ENCODE measurements around the gene ACSL6.

DNA sequence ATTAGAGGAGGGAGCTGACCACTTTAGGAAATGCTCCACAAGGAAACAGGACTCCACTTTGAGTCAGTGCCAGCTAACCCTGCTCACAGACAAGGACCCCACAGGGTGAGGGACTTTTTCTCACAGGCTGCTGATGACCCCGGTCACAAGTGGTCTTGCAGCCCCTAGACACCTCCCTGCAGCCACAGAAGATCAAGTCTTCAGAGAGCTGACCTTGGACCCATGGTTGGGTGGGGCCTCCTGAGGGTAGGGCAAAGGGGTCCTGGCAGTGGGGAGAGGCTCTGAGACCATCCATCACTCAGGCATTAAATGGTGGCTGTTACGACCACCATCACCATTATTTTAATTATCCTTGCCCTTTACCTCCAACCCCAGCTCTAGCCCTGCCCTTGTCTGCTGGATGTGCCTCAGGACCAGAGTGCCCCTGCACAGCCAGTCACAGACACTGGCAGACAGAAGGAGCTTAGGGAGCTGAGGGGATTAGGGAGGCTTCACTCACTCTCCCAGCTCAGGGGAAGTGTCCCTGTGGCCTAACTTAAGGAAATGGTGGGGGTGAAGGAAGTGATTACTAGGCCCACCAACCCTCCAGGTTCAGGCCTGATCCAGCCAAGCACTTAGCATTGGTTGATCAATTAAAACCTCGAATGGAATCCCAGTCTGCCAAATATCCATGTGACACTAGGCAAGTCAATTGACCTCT, 1.6 kb downstream of the ACSL6 start:
- TF ChIP-seq, protein P1, sequence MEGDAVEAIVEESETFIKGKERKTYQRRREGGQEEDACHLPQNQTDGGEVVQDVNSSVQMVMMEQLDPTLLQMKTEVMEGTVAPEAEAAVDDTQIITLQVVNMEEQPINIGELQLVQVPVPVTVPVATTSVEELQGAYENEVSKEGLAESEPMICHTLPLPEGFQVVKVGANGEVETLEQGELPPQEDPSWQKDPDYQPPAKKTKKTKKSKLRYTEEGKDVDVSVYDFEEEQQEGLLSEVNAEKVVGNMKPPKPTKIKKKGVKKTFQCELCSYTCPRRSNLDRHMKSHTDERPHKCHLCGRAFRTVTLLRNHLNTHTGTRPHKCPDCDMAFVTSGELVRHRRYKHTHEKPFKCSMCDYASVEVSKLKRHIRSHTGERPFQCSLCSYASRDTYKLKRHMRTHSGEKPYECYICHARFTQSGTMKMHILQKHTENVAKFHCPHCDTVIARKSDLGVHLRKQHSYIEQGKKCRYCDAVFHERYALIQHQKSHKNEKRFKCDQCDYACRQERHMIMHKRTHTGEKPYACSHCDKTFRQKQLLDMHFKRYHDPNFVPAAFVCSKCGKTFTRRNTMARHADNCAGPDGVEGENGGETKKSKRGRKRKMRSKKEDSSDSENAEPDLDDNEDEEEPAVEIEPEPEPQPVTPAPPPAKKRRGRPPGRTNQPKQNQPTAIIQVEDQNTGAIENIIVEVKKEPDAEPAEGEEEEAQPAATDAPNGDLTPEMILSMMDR (IDR thresholded peaks at IDR 0.05), result no peak
- TF ChIP-seq POLR2A (IDR thresholded peaks at IDR 0.05), result no peak

All from uterus (tissue), 2 donors.